GM21381 (cell line): Measurements from ENCODE around the gene MLST8.

ENCODE experiments used
- ATAC-seq: cut with Tn5 transposase; IDR thresholded peaks from one replicate; pipeline ENCODE4 v1.9.1; 2021; ENCODE audit warnings: mild to moderate bottlenecking, moderate library complexity; ENCODE audit not compliant: unreplicated experiment

MLST8 gene

GRCh38 chr16:2205104-2205966 lies at the start of gene MLST8:
MLST8 (plus strand) TSS chr16:2205454; CDS start chr16:2206086, 632 bp downstream.
- ATAC-seq: peak; percentile 71

- no peak for ATAC-seq
These were observed 49.0 kb upstream of the MLST8 start for GRCh38 chr16:2155977-2156848.

- no peak for ATAC-seq
These were observed 48.4 kb upstream of the MLST8 start for GRCh38 chr16:2156849-2157224.

- no peak for ATAC-seq
These were observed 47.6 kb upstream of the MLST8 start for GRCh38 chr16:2157480-2158261.

GRCh38 chr16:2158262-2158638 lies 47.0 kb upstream of the MLST8 start:
- ATAC-seq: no peak

- no peak for ATAC-seq
These were observed 45.9 kb upstream of the MLST8 start for GRCh38 chr16:2159175-2159838.

- ATAC-seq: no peak
These were observed 44.2 kb upstream of the MLST8 start for GRCh38 chr16:2160915-2161551.

GRCh38 chr16:2161911-2162310 lies 43.3 kb upstream of the MLST8 start:
- no peak for ATAC-seq

- no peak for ATAC-seq
These were observed 42.6 kb upstream of the MLST8 start for GRCh38 chr16:2162676-2163118.

- no peak for ATAC-seq
These were observed 41.9 kb upstream of the MLST8 start for GRCh38 chr16:2163211-2163881.

- ATAC-seq: no peak
These were observed 39.4 kb upstream of the MLST8 start for GRCh38 chr16:2165861-2166260.

GRCh38 chr16:2166263-2167067 lies 38.8 kb upstream of the MLST8 start:
- no peak for ATAC-seq

GRCh38 chr16:2167068-2167638 lies 38.1 kb upstream of the MLST8 start:
- ATAC-seq: no peak

- no peak for ATAC-seq
These were observed 35.2 kb upstream of the MLST8 start for GRCh38 chr16:2170080-2170479.

GRCh38 chr16:2170587-2171435 lies 34.4 kb upstream of the MLST8 start:
- ATAC-seq: no peak

GRCh38 chr16:2171601-2172178 lies 33.6 kb upstream of the MLST8 start:
- no peak for ATAC-seq

- ATAC-seq: no peak
These were observed 32.4 kb upstream of the MLST8 start for GRCh38 chr16:2172688-2173335.
